K562 (cell line): ENCODE data around the gene TMEM69. TPM values are rescaled to one million over a fixed set of nuclear protein-coding genes. Genes with fewer than 3 reads are reported as not detected.

Source experiments
- CXXC5 ChIP-seq: fragments of 250-450 bp; sonication (Bioruptor Pico); IDR thresholded peaks from 2 replicates; pipeline ENCODE4 v1.8.0; 2022; ENCODE audit warnings: inconsistent platforms, mild to moderate bottlenecking, moderate library complexity
- IFI16 ChIP-seq: fragments of 250-450 bp; sonication (Bioruptor Pico); IDR thresholded peaks from 2 replicates; pipeline ENCODE4 v2.1.2; 2022; ENCODE audit warnings: mild to moderate bottlenecking, inconsistent platforms
- MED1 ChIP-seq: sonication (generic); formaldehyde crosslinking; IDR thresholded peaks from 2 replicates; pipeline ENCODE4 v1.8.1; 2023; ENCODE audit warnings: missing genetic modification reagents, borderline replicate concordance
- POLR2AphosphoS2 ChIP-seq: IDR thresholded peaks from 2 replicates; pipeline ENCODE4 v1.6.1; 2012; ENCODE audit warnings: low read length, improper control_type of control experiment
- PRPF4 ChIP-seq: fragments of 200-400 bp; formaldehyde crosslinking; IDR thresholded peaks from one replicate; pipeline ENCODE4 v1.6.1; 2017; ENCODE audit warnings: low read length, low read depth, mild to moderate bottlenecking; ENCODE audit not compliant: insufficient read depth, poor library complexity, severe bottlenecking
- TEAD1 ChIP-seq, 2 experiments: fragments of 450-650 bp in 1 of 2; sonication (generic) in 1 of 2; formaldehyde crosslinking; IDR thresholded peaks; 2 replicates each; pipeline versions ENCODE4 v1.4.0 to v1.8.0; 2020 to 2022; ENCODE audit warnings: mild to moderate bottlenecking in 2 of 2, missing genetic modification reagents in 1 of 2
- ZBTB12 ChIP-seq: fragments of 250-450 bp; sonication (Bioruptor Pico); IDR thresholded peaks from 2 replicates; pipeline ENCODE4 v1.4.0; 2020
- ZNF518B ChIP-seq: fragments of 250-450 bp; sonication (Bioruptor Pico); IDR thresholded peaks from 2 replicates; pipeline ENCODE4 v1.5.0; 2021; ENCODE audit warnings: mild to moderate bottlenecking, moderate library complexity
- polyA plus RNA-seq, 8 experiments: library from polyadenylated mRNA; depleted of rRNA in 4 of 8; stranded (reverse) in 5 of 8; unstranded in 3 of 8; fragments of >200 nt; fragmentation: Nextera tagmentation in 2 of 8; fragmentation: Illumina TruSeq in 1 of 8; extraction: Ambion mirVana in 2 of 8; extraction: Trizol in 1 of 8; gene quantifications; 2 replicates each; pipeline versions ENCODE4 v1.2.1 to v1.2.3, GENCODE V29; 2011 to 2014; ENCODE audit warnings: inconsistent platforms in 1 of 8, missing spikeins in 1 of 8
- total RNA-seq, 7 experiments: library from RNA; depleted of rRNA in 6 of 7; stranded (reverse); fragments of >200 nt in 6 of 7; fragmentation: Illumina TruSeq in 2 of 7; extraction: Trizol in 2 of 7; gene quantifications; 2 replicates each; pipeline versions ENCODE4 v1.2.1 to v1.2.3, GENCODE V29; 2011 to 2021; ENCODE audit warnings: low replicate concordance in 1 of 7
- TF ChIP-seq, protein P1 (sequence below): fragments of 250-450 bp; sonication (Bioruptor Pico); IDR thresholded peaks from 2 replicates; pipeline ENCODE4 v1.5.0; 2021
- TF ChIP-seq, protein P2 (sequence below): IDR thresholded peaks from 3 replicates; pipeline ENCODE4 v1.6.1; 2011; ENCODE audit warnings: borderline replicate concordance, mild to moderate bottlenecking; ENCODE audit not compliant: insufficient read length, insufficient read depth
- TF ChIP-seq, protein P3 (sequence below), 2 experiments: fragments of 450-650 bp; IDR thresholded peaks; 2 replicates each; pipeline ENCODE4 v1.6.1; 2018; ENCODE audit warnings: mild to moderate bottlenecking in 2 of 2, low read depth in 1 of 2; ENCODE audit not compliant: partially characterized antibody in 2 of 2
- TF ChIP-seq, protein P4 (sequence below): fragments of 250-450 bp; sonication (Bioruptor Pico); IDR thresholded peaks from 2 replicates; pipeline ENCODE4 v1.8.0; 2022; ENCODE audit warnings: moderate library complexity, mild to moderate bottlenecking, inconsistent platforms

Gene TMEM69
- total and polyA plus RNA-seq, 9 of the 15 experiments (the other 6 are each of a cell fraction or from before 2014, with no cell fraction given), result 47.3 to 248 (median 103) TPM

GRCh38 chr1:45687754-45688740 is at the start of gene TMEM69 (continued):
- TF ChIP-seq, protein P1, sequence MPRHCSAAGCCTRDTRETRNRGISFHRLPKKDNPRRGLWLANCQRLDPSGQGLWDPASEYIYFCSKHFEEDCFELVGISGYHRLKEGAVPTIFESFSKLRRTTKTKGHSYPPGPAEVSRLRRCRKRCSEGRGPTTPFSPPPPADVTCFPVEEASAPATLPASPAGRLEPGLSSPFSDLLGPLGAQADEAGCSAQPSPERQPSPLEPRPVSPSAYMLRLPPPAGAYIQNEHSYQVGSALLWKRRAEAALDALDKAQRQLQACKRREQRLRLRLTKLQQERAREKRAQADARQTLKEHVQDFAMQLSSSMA (CRISPR knock-in tag), result no peak
- TF ChIP-seq IFI16 (CRISPR knock-in tag), result no peak
- TF ChIP-seq, protein P2, sequence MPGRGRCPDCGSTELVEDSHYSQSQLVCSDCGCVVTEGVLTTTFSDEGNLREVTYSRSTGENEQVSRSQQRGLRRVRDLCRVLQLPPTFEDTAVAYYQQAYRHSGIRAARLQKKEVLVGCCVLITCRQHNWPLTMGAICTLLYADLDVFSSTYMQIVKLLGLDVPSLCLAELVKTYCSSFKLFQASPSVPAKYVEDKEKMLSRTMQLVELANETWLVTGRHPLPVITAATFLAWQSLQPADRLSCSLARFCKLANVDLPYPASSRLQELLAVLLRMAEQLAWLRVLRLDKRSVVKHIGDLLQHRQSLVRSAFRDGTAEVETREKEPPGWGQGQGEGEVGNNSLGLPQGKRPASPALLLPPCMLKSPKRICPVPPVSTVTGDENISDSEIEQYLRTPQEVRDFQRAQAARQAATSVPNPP, result no peak
- peak; percentile 91; the same call in 1 of the 2 replicates for TF ChIP-seq POLR2AphosphoS2
- TF ChIP-seq, protein P3, sequence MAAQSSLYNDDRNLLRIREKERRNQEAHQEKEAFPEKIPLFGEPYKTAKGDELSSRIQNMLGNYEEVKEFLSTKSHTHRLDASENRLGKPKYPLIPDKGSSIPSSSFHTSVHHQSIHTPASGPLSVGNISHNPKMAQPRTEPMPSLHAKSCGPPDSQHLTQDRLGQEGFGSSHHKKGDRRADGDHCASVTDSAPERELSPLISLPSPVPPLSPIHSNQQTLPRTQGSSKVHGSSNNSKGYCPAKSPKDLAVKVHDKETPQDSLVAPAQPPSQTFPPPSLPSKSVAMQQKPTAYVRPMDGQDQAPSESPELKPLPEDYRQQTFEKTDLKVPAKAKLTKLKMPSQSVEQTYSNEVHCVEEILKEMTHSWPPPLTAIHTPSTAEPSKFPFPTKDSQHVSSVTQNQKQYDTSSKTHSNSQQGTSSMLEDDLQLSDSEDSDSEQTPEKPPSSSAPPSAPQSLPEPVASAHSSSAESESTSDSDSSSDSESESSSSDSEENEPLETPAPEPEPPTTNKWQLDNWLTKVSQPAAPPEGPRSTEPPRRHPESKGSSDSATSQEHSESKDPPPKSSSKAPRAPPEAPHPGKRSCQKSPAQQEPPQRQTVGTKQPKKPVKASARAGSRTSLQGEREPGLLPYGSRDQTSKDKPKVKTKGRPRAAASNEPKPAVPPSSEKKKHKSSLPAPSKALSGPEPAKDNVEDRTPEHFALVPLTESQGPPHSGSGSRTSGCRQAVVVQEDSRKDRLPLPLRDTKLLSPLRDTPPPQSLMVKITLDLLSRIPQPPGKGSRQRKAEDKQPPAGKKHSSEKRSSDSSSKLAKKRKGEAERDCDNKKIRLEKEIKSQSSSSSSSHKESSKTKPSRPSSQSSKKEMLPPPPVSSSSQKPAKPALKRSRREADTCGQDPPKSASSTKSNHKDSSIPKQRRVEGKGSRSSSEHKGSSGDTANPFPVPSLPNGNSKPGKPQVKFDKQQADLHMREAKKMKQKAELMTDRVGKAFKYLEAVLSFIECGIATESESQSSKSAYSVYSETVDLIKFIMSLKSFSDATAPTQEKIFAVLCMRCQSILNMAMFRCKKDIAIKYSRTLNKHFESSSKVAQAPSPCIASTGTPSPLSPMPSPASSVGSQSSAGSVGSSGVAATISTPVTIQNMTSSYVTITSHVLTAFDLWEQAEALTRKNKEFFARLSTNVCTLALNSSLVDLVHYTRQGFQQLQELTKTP (IDR thresholded peaks at IDR 0.05; ENCODE audit: low read depth in 1 of 2, partially characterized antibody in 2 of 2), result peak; percentile 45 to 72
- TF ChIP-seq TEAD1 (CRISPR knock-in tag; IDR thresholded peaks at IDR 0.05), result peak; percentile 15 to 80; a peak in 2 of 4 replicates
- TF ChIP-seq, protein P4, sequence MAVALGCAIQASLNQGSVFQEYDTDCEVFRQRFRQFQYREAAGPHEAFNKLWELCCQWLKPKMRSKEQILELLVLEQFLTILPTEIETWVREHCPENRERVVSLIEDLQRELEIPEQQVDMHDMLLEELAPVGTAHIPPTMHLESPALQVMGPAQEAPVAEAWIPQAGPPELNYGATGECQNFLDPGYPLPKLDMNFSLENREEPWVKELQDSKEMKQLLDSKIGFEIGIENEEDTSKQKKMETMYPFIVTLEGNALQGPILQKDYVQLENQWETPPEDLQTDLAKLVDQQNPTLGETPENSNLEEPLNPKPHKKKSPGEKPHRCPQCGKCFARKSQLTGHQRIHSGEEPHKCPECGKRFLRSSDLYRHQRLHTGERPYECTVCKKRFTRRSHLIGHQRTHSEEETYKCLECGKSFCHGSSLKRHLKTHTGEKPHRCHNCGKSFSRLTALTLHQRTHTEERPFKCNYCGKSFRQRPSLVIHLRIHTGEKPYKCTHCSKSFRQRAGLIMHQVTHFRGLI, result no peak; the same call in 1 of the 2 replicates
- TF ChIP-seq CXXC5 (CRISPR knock-in tag), result peak; percentile 60
- TF ChIP-seq ZBTB12 (CRISPR knock-in tag), result no peak
- no peak for TF ChIP-seq MED1 (CRISPR knock-in tag)
- TF ChIP-seq ZNF518B (CRISPR knock-in tag), result 0 out of 2 replicates have a peak, but pooled peaks have one; percentile 5
- TF ChIP-seq PRPF4, result no peak
